Measurements from ENCODE around the gene KIF1A. TPM values are rescaled to one million over a fixed set of nuclear protein-coding genes. Genes with fewer than 3 reads are reported as not detected.

Gene KIF1A
- total RNA-seq, 4 donors from 2014 or later = 0.19 to 0.60 TPM; not detected in 2

- ATAC-seq (ENCODE audit: low FRiP score) = no peak
- no peak for DNase-seq (ENCODE audit: low spot score)
- no peak for TF ChIP-seq CTCF (IDR thresholded peaks at IDR 0.05)
These were observed 33.1 kb downstream of the KIF1A start for GRCh38 chr2:240786871-240787311.

GRCh38 chr2:240786355-240786841 is 33.6 kb downstream of the KIF1A start:
- ATAC-seq (ENCODE audit: low FRiP score) = no peak

GRCh38 chr2:240785424-240786335 is 34.3 kb downstream of the KIF1A start:
- ATAC-seq (ENCODE audit: low FRiP score) (no peak), DNase-seq (ENCODE audit: low spot score) (no peak)
- no peak for TF ChIP-seq CTCF (IDR thresholded peaks at IDR 0.05)

More at GRCh38 chr2:240786355-240786841, 33.6 kb downstream of the KIF1A start:
- no peak for TF ChIP-seq CTCF (IDR thresholded peaks at IDR 0.05)
- DNase-seq (ENCODE audit: low spot score) = no peak

- DNase-seq (ENCODE audit: low spot score) = no peak
- no peak for ATAC-seq (ENCODE audit: low FRiP score)
- TF ChIP-seq CTCF (IDR thresholded peaks at IDR 0.05) = no peak
These were observed 35.2 kb downstream of the KIF1A start for GRCh38 chr2:240784629-240785423.

- TF ChIP-seq CTCF (IDR thresholded peaks at IDR 0.05) = no peak
- ATAC-seq (ENCODE audit: low FRiP score) (no peak), DNase-seq (ENCODE audit: low spot score) (no peak)
These were observed 36.0 kb downstream of the KIF1A start for GRCh38 chr2:240783819-240784621.

All from omental fat pad (tissue), 4 donors.